Mesendoderm (in vitro differentiated cells): ENCODE measurements around the gene APOD.
"Not testable (repeated sequence)": the region's sequence is repeated elsewhere in the genome, so short reads cannot be mapped to it uniquely, and the experiment has no call there.

Experiments
- DNase-seq: peaks from one replicate; pipeline ENCODE4 v3.0.0; 2013
- H2AK5ac ChIP-seq: 2 replicates; pipeline ENCODE4 v1.6.1; 2013; ENCODE audit warnings: low read length, inconsistent platforms
- H2BK120ac ChIP-seq: 2 replicates; pipeline ENCODE4 v1.6.1; 2013; ENCODE audit warnings: low read depth, mild to moderate bottlenecking, low read length, moderate library complexity, mixed read lengths
- H2BK15ac ChIP-seq: replicated peaks from 2 replicates; pipeline ENCODE4 v1.6.1; 2013; ENCODE audit warnings: low read depth, mild to moderate bottlenecking, moderate library complexity
- H2BK5ac ChIP-seq: 2 replicates; pipeline ENCODE4 v1.6.1; 2013; ENCODE audit warnings: low read length, inconsistent platforms
- H3K18ac ChIP-seq: 2 replicates; pipeline ENCODE4 v1.6.1; 2013; ENCODE audit warnings: mild to moderate bottlenecking, low read length, mixed read lengths
- H3K23ac ChIP-seq: one replicate; pipeline ENCODE4 v1.6.1; 2013; ENCODE audit warnings: low read length
- H3K27ac ChIP-seq: 2 replicates; pipeline ENCODE4 v1.5.1; 2013; ENCODE audit warnings: low read depth, mild to moderate bottlenecking, inconsistent platforms, low read length, moderate library complexity
- H3K27me3 ChIP-seq: 2 replicates; pipeline ENCODE4 v1.6.1; 2013; ENCODE audit warnings: low read length, control low read depth, mild to moderate bottlenecking, inconsistent platforms; ENCODE audit not compliant: insufficient read depth, poor library complexity
- H3K36me3 ChIP-seq: 2 replicates; pipeline ENCODE4 v1.6.1; 2013; ENCODE audit warnings: low read length, inconsistent platforms; ENCODE audit not compliant: control insufficient read depth, insufficient read depth
- H3K4ac ChIP-seq: one replicate; pipeline ENCODE4 v1.6.1; 2013; ENCODE audit warnings: low read depth, mild to moderate bottlenecking, low read length, moderate library complexity
- H3K4me1 ChIP-seq: 2 replicates; pipeline ENCODE4 v1.6.1; 2013; ENCODE audit warnings: low read depth, low read length, inconsistent platforms; ENCODE audit not compliant: control insufficient read depth
- H3K4me2 ChIP-seq: 2 replicates; pipeline ENCODE4 v1.6.1; 2013; ENCODE audit warnings: low read length
- H3K4me3 ChIP-seq: 2 replicates; pipeline ENCODE4 v1.5.1; 2013; ENCODE audit warnings: mild to moderate bottlenecking, low read length
- H3K56ac ChIP-seq: one replicate; pipeline ENCODE4 v1.6.1; 2013; ENCODE audit warnings: low read length
- H3K79me1 ChIP-seq: 2 replicates; pipeline ENCODE4 v1.6.1; 2013; ENCODE audit warnings: low read length, inconsistent platforms
- H3K79me2 ChIP-seq: 2 replicates; pipeline ENCODE4 v1.6.1; 2013; ENCODE audit warnings: mild to moderate bottlenecking, low read length; ENCODE audit not compliant: control insufficient read depth, insufficient read depth
- H3K9ac ChIP-seq: 2 replicates; pipeline ENCODE4 v1.6.1; 2013; ENCODE audit warnings: low read length, inconsistent platforms
- H4K5ac ChIP-seq: one replicate; pipeline ENCODE4 v1.6.1; 2013; ENCODE audit warnings: low read length
- H4K8ac ChIP-seq: one replicate; pipeline ENCODE4 v1.6.1; 2013; ENCODE audit warnings: low read depth, mild to moderate bottlenecking, control low read depth, low read length, moderate library complexity
- WGBS: extraction: QIAGEN DNeasy Blood & Tissue Kit; methylation state at CpG from one replicate; pipeline ENCODE4 v1.1.7; 2013; ENCODE audit warnings: low lambda C conversion rate, missing lambda C conversion rate; ENCODE audit not compliant: insufficient coverage; ENCODE audit errors: extremely low coverage; 5-methylcytosine and 5-hydroxymethylcytosine counted together

The APOD gene

GRCh38 chr3:195614672-195615504, 31.1 kb upstream of the APOD start:
- not testable (repeated sequence) for H3K27me3 ChIP-seq, H3K36me3 ChIP-seq, H2BK120ac ChIP-seq, DNase-seq, H3K79me2 ChIP-seq, H3K9ac ChIP-seq, H3K27ac ChIP-seq, H4K8ac ChIP-seq, H3K4me3 ChIP-seq, H3K4me2 ChIP-seq, H4K5ac ChIP-seq, H2BK5ac ChIP-seq, H2AK5ac ChIP-seq, H3K79me1 ChIP-seq, H3K4me1 ChIP-seq, H3K18ac ChIP-seq, H2BK15ac ChIP-seq
- Histone ChIP-seq H3K4ac (peak overlapping the region; percentile 59), H3K23ac (peak overlapping the region; percentile 66), H3K56ac (peak overlapping the region; percentile 42)
- no CpG with 5 or more reads among the region's 16 CpGs for WGBS

DNA sequence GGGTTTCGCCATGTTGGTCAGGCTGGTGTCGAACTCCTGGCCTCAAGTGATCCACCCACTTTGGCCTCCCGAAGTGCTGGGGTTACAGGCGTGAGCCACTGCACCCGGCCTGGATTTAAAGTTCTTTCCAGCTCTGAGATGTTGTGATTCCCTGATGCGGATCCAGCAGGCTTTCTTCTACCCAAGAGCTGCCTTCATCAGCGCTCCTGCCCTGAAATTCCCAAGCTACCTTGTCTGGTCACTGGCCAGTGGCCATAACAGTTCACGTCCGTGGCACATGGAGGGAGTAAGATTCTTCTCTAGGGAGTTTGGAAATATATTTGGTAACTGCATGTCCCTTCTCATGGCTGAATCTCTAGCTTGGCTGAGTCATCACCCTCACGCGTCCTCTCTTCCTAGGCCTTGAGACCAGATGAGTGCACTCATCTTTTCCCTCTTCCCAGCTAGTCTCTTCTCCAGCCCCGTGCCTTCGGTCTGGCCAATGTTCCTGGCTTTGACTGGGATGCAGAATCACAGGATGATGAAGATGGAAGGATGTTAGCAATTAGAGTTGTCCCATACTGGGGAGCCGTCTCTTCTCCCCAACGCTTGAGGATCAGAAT, 29.8 kb upstream of the APOD start:
- Histone ChIP-seq H2BK5ac (no peak overlapping the region), H3K79me1 (no peaks in the 10 kb centered on the region), H4K5ac (no peak overlapping the region), H3K36me3 (no peaks in the 10 kb centered on the region), H2BK15ac (no peak overlapping the region), H3K4me2 (no peak overlapping the region), H3K56ac (no peak overlapping the region), H3K4me1 (no peaks in the 10 kb centered on the region), H3K9ac (no peak overlapping the region), H3K27me3 (no peaks in the 10 kb centered on the region), H3K4ac (no peak overlapping the region), H3K27ac (no peak overlapping the region), H3K23ac (no peak overlapping the region), H3K4me3 (no peak overlapping the region), H2AK5ac (no peak overlapping the region), H3K18ac (no peak overlapping the region), H2BK120ac (no peak overlapping the region), H3K79me2 (no peaks in the 10 kb centered on the region), H4K8ac (no peak overlapping the region)
- WGBS, result no CpG with 5 or more reads among the region's 15 CpGs
- no peak for DNase-seq

DNA sequence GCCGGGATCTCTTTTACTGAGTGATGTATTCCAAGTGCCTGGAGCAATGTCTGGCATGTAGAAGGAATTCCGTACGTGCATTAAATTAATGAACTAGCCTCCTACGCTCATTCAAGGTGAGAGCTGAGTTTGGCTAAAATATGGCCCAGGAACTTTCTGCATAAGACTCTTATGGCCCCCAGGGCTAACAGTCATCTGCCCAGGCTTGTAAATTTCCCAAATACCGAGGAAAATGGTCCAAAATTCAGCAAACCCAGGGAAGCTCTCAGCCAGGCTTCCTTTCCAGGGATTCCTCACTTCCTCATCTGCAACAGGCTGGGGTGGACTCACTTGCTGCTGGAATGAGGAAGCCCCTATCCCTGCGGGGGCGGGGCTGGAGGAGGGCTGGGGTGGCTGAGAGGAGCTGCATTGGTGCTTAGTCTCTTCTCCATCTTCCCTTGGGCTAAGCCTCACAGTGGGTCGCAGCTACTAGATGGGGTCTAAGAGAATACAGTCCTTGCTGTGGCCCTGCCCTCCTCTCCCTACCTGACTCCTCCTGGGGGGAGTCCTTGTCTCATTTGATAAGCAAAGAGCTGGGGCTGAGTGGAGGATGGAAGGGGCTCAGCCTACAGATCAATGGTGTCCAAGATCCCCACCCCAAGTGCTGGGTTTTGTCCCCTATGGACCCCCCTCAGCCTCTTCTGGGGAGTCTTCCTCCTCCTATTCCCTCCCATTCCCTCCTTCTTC, 28.5 kb upstream of the APOD start:
- Histone ChIP-seq H3K27me3 (no peaks in the 10 kb centered on the region), H3K9ac (no peak overlapping the region), H3K4me2 (no peak overlapping the region), H3K4me1 (no peaks in the 10 kb centered on the region), H3K4me3 (no peak overlapping the region), H2BK15ac (no peak overlapping the region), H3K4ac (no peak overlapping the region), H3K79me2 (no peaks in the 10 kb centered on the region), H4K5ac (no peak overlapping the region), H3K56ac (no peak overlapping the region), H2BK120ac (no peak overlapping the region), H3K18ac (no peak overlapping the region), H3K23ac (no peak overlapping the region), H3K36me3 (no peaks in the 10 kb centered on the region), H2BK5ac (no peak overlapping the region), H4K8ac (no peak overlapping the region), H2AK5ac (no peak overlapping the region), H3K27ac (peak overlapping the region; percentile 31), H3K79me1 (no peaks in the 10 kb centered on the region)
- WGBS, result no CpG with 5 or more reads among the region's 8 CpGs
- peak; percentile 42 for DNase-seq

- H3K4me3 ChIP-seq, result no peak overlapping the region
- no peak for DNase-seq
- no peak overlapping the region for H2BK5ac ChIP-seq
- no peaks in the 10 kb centered on the region for H3K79me1 ChIP-seq
- H3K4ac ChIP-seq, result no peak overlapping the region
- no peak overlapping the region for H3K23ac ChIP-seq
- H3K79me2 ChIP-seq, result no peaks in the 10 kb centered on the region
- no peaks in the 10 kb centered on the region for H3K27me3 ChIP-seq
- H2AK5ac ChIP-seq, result no peak overlapping the region
- no peak overlapping the region for H4K8ac ChIP-seq
- H3K18ac ChIP-seq, result no peak overlapping the region
- H3K4me1 ChIP-seq, result no peaks in the 10 kb centered on the region
- no peak overlapping the region for H2BK15ac ChIP-seq
- H4K5ac ChIP-seq, result no peak overlapping the region
- H3K4me2 ChIP-seq, result no peak overlapping the region
- WGBS, result no CpG with 5 or more reads among the region's 3 CpGs
- no peak overlapping the region for H3K9ac ChIP-seq
- no peak overlapping the region for H2BK120ac ChIP-seq
- H3K27ac ChIP-seq, result no peak overlapping the region
- H3K56ac ChIP-seq, result no peak overlapping the region
- H3K36me3 ChIP-seq, result no peaks in the 10 kb centered on the region
Measured at GRCh38 chr3:195609229-195609628, 25.5 kb upstream of the APOD start.

GRCh38 chr3:195601785-195602184, 18.0 kb upstream of the APOD start:
- no CpG with 5 or more reads among the region's 2 CpGs for WGBS
- not testable (repeated sequence) for H2BK5ac ChIP-seq, H3K79me1 ChIP-seq, H3K27ac ChIP-seq, H3K4me1 ChIP-seq, H4K8ac ChIP-seq, H2BK15ac ChIP-seq, H3K18ac ChIP-seq, H2BK120ac ChIP-seq, H3K27me3 ChIP-seq, H3K4me3 ChIP-seq, H3K36me3 ChIP-seq, H2AK5ac ChIP-seq, H3K23ac ChIP-seq, H3K4ac ChIP-seq, H3K56ac ChIP-seq, H3K9ac ChIP-seq, H4K5ac ChIP-seq, H3K4me2 ChIP-seq, H3K79me2 ChIP-seq
- peak; percentile 38 for DNase-seq
